HuH-7 (cell line): ENCODE results near the gene CAPN9.

Source experiments
- DNase-seq: peaks from one replicate; pipeline ENCODE4 v3.0.0; 2011; ENCODE audit warnings: low spot score

The CAPN9 gene

DNA sequence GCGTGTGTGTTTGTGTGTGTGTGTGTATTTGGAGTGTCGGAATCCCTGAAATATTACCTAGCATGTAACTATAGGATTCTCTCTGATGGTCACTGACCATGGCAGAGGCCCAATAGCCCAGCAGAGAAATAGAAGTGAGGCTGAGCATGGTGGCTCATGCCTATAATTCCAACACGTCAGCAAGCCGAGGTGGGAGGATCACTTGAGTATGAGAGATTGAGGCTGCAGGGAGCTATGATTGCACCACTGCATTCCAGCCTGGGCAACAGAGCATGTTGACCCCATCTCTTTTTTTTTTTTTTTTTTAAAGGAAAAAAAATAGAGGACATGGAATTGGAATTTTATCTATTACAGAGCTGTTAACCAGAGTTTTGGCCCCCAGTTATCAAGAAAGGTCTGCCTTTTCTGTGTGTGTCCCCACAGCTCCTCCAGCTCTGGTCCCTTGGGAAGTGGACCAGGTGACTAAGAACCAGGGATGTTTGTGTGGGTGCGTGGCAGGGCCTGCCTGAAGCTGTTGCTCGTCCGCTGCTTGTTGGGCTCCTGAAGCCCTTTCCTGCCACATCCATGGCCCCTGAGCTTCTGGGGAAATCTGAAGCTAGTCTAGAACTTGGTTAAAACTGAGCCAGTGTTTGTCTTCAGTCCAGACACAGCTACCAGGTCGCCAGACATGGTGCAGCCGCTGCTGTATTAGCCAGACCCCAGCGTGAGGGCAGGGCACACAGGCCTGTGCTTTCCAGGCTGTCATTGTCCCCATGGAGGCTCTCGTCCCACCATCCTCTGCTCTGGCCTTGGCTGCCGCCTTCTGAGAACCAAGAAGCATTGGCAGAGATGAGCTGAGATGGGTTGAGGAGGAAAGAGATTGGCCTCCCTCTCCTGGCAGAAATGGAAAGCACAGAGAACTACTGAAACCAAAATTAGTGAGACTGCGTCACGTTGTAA lies 25.5 kb downstream of the CAPN9 start:
- DNase-seq, result peak; percentile 69

DNA sequence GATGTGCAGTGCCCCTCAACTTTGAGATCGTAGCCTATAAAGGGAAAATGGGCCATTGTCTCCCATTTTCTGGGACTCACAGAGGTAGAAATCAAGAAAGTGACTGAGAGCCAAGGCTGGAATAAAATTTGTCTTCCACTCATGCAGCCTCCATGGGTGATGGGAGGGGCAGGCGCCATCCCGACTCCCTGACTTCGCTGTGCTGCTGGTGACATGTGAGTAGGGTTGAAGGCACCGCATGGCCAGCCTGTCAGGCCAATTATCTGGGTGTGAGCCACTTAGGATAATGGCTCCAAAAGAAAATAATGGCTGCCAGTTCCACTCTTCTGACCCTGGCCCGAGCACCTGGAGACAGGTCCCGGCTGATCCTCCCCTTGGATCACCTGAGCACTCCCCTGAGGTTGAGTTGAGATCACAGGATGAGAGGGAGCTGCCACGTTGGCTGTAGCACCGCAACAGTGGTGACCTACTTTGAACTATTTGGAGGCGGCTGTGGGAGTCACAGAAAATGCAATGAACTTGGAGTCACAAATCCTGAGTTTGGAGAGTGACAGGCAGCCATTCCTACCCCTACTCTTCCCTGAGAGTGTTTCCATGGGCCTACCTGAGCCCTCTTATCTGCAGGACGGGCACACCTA lies 26.3 kb downstream of the CAPN9 start:
- DNase-seq, result no peak

DNA sequence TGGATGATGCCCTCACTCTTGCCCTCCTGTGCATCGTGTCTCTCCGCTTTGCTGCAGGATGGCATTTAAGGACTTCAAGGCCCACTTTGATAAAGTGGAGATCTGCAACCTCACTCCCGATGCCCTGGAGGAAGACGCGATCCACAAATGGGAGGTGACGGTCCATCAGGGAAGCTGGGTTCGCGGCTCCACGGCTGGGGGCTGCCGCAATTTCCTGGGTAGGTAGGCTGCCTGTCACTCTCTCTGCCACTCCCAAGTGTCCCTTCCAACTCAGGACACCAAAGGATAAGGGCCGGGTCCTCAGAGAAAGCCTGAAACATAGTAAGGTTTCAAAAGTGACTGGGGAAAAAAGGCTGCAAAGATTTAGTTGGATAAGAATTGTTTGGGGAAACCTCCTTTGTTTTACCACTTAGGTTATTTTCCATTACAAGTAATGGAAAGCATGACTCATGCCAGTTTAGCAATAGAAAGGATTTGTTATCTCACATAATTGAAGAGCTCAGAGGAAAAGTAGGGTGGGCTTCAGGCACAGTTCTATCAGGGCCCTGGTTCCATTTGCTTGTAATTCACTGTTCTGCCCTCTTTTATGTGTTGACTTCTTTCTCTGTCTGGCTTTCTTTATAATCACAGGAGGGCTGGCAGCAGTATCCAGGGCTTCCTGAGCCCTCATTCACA lies 31.9 kb downstream of the CAPN9 start:
- no peak for DNase-seq

DNA sequence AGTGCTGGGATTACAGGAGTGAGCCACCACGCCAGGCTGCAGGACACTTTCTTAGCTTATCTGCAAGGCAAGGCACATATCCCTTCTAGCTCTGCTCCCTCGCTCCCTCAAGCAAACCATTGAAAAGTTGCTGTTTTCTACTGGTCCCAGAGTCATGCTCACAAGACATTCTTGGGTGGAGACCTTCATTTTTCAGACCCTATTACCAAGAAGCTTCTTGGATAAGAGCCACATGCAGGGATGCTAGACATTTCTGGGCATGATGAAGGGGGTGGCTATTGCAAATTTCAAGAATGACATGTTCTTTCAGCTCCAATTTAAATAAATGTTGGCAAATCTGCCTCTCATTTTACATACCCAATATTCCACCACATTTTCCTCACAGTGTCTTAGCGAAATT lies 33.9 kb downstream of the CAPN9 start:
- DNase-seq, result no peak

DNA sequence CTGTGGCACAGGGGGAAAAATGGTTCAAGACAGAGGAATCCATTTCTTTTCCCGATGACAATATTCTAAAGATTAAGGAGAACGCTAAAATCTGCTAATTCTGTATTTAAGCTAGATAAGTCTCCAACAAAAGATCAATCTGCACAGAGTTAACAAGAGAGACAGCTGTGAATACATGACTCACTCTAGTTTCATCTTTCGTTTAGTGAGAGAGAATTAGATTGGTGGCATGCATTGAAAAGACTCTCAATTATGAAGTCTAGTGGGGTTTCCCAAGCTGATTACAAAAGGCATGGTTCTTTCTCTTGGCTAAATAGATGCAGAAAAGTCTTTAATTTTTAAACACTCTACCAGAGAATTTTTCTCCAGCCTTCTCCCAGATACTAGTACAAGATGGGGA lies 34.4 kb downstream of the CAPN9 start:
- no peak for DNase-seq

DNA sequence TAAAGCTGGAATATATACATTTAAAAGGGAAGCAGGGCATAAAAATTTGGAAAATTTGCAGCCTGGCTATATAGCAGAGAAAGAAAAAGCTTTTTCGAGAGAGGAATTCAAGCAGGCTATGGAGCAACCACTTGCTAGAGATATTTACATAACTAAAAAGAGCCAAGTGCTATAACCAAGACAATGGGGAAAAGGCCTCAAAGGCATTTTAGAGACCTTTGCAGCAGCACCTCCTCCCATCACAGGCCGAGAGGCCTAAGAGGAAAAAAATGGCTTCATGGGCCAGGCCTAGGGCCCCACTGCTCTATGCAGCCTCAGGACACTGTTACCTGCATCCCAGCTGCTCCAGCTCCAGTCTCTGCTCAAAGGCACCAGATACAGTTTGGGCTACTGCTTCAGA lies 37.0 kb downstream of the CAPN9 start:
- no peak for DNase-seq

DNA sequence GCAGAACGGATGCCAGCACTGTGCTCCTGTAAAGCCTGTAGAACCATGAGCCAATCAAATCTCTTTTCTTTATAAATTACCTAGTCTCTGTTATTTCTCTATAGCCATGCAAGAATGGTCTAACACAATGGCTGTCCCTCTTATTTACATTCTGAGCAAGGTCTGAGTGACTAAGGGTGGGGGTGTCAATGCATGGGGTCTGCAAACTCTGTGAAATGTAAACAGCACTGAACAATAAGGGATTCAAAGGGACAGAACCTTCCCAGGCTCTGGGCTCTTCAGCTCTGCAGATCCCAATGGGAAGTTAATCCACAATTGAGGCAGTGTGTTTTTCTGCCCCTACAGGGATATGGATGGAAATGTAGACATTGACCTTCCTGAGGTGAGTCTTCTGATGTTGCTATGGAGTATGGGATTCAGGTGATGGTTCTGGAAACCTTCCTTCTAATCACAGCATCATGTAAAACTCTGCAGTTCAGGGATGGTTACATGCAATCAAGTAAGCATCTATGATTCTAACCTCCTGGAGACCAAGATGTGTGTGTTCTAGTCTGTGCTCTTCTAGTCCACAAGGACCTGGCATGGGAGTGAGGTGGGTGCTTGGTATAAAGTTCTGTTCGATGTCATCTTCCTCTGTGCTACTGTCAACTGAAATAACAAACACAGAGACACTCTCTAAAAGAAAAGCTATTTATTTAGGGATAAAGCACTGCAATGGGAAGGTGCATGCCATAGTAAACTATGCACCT lies 38.6 kb downstream of the CAPN9 start:
- DNase-seq, result no peak

DNA sequence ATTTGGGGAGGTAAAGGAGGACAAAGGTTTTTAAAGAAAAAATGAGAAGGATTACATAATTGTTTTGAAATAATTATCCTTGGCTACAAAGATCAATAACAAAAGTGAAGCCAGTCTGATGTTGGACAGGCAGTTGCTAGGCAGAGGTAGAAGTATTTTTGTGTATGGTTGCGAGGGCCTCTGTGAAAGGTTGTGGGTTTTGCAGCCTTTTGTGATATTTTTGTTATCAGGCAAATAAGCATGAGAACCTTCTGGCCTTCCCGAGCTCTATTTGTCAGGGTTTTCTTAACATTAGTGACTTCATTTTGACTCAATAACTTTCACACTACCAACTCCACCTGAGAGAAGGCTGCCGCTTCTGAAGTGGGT lies 39.2 kb downstream of the CAPN9 start:
- no peak for DNase-seq

DNA sequence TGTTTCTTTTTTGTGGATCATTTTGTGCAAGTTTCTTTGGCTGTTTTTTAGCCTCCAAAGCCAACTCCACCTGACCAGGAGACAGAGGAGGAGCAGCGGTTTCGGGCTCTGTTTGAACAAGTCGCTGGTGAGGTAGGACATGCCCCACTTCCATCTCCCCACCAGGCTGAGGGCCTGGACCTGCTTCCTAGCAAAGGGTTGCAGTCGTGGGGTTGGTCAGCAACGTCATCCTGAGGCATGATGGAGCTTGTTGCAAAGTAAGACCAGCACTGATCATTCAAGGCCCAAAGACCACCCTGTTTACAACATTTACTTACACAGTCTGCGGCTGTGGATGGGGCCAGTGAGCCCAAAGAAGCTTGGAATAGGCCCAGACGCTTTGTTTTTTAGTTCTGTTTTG lies 40.3 kb downstream of the CAPN9 start:
- DNase-seq, result no peak

DNA sequence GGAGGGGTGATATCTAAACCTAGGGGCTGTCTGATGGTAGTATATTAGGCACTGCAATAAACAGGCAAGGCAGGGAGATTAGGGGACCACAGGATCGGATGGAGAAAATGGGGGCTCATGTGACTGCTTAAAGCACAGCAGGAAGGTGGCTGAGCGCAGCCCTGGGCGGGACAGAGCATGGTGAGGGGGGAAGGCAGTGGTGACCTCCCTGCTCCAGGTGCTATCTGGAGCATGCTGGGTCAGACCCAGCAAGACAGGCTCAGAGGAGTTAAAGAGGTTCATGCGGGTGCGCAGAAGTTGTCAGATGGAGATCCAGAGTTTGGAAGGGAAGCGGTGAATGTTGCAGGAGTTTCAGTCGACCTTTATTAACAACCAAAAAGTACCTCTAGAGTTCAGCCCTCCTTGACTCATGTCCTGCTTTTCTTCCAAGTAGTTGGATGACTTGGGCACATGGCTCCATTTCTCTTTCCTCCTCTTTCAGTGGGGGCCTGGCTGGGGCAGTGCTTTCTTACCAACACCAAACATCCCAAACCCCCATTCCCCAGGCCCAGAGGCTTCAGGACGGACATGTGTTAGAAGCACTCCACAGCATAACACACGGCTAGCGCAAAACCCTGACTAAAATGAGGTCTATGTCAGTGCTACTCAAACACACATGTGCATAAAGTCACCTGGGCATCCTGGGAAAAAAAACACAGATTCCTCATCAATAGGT lies 41.5 kb downstream of the CAPN9 start:
- DNase-seq, result no peak

DNA sequence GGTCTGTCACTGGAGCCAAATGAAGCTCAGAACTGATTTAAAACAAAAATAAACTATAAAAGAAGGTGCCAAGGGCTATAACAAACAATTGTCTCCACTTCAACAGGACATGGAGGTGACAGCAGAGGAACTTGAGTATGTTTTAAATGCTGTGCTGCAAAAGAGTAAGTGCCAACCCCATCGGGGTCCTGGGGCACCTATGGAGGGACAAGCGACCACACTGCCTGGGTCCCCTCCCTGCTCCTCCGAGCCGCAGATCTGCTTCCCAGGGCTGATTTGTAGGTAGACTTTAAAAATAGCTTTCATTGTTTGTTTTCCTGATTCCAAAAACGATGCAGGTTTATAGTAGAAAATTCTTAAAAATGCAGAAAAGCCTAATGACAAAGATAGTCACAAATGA lies 42.8 kb downstream of the CAPN9 start:
- DNase-seq, result no peak

DNA sequence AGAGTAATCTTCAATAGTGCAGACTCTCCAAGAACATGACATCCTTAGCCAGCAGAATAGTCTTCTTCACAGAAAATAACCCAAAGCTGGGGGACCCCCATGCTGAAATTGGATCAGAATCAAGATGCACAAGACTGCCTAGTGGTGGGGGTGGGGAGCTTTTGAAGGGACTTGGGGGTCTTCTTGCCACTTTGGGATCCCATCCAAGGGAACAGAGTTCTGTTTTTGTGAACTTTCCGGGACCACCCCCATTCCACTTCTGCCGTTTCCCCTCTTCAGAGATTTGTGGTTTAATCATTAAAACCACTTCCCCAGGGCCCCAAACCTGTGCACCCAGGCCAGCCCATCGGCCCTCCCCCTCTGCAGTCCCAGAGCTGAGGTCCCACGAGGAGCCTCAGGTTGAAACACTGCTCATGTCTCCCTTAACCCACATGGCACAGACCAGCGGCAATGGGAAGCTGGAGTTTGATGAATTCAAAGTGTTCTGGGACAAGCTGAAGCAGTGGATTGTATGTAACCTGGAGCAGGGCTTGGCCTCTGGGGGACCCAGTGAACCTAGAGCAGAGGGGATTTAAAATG lies 44.9 kb downstream of the CAPN9 start:
- no peak for DNase-seq

DNA sequence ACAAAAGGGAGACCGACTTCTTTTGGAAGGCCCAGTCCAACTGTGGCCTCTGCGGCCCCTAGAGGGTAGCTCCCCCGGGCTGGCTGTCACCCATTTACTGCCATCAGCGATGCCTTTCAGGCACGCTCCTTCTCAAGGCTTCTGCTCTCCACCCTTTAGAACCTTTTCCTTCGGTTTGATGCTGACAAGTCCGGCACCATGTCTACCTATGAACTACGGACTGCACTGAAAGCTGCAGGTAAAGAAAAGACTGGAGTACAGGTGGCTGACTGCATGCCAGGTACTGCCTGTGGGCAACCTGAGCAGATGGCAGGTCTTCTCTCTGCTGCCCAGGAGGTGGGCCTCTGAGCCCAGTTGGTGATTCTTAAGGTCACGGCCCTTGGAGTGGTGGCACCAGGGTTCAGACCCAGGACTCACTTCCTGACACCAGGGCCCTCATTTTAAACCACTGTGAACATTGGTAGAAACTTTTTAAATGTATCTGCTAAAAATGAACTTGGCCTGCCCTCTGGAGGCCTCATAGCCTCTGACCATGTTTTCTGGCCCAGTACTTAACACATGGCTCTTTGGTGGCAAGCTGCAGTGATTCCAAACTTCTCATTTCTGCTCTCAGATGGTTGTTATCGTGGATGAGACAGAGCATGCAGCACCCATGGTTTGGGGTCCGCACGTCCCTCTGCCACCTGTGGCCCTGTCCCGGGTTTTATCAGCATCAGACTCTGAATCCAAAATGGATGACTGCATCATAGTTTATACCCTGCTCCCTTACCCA lies 45.7 kb downstream of the CAPN9 start:
- DNase-seq, result peak; percentile 26

DNA sequence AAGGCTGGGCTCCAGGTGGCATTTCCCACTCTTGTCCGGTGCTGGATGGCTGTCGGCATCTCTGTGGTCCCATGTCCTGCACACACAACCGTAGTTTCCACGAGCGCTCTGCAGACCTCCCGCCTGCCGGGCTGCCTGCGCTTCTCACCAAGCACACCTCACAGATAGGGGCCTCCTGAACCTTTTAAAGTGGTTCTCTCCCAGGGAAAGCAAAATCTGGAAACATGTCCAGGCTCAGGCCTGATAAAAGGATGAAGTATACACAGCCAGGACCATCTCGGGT lies 46.2 kb downstream of the CAPN9 start:
- no peak for DNase-seq

DNA sequence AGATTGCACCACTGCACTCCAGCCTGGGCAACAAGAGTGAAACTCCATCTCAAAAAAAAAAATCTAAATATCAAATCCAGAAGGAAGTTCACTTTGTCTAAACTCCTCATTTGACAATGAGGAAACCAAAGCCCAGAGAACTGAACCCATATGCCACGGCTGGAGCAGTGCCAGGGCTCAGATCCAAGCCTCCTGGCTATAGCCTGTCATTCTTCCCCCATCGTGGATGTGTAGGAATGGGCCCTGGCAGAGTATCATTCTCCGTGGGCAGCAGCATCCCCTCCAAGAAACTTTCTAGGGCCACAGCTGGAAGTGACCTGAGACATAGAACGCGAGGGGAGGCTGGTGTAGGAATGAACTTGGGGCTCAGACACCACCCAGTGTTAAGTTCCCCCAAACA lies 47.2 kb downstream of the CAPN9 start:
- no peak for DNase-seq

DNA sequence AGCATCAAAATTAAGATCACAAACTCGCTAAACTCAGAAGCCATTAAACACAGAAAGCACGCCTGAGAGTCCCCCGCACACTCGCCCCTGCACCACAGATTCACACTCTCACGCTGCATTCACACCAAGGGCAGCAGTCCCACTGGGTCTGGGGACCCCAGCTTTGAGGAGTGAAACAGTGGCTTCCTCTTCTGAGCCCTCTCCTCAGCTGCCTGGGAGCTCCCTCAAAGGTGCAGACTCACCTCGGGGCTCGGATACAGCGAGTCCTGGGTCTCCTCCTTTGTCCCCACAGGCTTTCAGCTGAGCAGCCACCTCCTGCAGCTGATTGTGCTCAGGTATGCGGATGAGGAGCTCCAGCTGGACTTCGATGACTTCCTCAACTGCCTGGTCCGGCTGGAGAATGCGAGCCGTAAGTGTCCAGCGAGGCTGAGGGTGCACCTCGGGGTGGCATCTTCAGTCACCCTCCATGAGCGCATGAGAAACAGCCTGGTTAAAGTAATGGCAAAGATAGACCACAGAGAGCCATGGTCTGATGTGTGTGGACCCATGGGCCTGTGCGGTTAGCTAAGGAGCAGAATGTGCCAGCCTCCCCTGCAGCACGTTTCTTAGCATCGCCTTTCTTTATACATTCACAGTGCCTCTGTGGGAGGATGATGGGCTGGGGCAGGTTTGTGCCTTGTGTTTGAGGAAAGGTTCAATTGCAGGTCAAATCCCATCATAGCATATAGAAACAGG lies 47.9 kb downstream of the CAPN9 start:
- DNase-seq, result no peak

DNA sequence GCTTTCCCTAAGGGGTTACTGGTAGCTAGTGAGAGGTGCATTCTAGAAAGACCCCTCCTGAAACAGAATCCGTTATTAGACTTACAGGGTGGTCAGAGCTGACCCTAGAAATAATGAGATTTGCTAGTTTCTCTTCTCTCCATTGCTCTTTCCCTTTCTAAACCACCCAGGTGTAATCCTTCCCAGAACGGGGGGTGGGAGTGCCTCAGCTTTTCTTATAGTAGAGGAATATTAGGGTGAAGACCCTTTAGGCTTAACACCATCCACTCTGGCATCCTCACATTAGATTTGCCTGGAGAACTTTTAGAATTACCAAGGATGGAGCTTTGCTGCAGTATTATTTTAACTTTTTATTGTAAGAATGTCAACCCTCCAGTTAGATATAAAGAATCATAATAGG lies 49.4 kb downstream of the CAPN9 start:
- no peak for DNase-seq

DNA sequence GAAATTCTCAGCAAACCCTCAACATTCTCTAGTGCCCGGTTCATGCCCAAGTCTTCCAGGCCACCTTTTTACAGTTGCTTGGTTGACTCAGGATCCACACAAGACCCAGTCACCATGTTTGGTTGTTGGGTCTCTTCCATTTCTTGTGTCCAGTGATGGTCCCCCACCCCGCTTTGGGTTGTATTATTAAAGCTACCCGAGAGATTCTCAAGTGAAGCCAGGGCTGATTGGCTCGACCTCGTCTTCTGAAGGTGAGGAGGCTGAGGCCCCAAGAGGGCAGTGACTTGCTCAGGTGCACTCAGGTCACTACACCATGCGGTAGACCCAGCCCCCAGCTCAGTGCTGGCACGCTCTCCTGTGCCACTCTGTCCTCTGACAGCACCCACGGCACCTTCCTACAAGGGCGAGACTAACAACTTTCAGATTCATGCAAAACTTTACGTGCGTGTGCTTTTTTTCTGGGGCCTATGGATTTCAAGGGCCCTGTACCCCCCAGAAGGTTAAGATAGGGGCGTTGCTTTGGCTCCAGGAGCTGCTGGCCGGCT lies 50.3 kb downstream of the CAPN9 start:
- no peak for DNase-seq

DNA sequence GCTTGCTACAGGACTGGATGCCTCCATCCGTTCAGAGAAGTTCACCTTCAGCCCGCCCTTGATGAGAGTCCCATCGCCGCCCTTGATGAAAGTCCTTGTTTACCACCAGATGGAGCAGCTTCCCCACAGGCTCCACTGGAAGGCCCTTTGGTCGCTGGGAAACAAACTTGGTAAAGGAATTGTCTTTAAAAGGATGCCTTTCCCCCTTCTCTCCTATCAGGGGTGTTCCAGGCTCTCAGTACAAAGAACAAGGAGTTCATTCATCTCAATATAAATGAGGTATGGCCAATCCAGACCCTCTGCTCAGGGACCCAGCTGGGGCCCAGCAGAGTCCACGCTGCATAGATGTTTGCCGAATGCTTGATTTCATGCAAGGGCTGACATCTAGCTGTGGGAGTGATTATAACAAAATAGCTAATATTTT lies 50.8 kb downstream of the CAPN9 start:
- DNase-seq, result peak; percentile 71

DNA sequence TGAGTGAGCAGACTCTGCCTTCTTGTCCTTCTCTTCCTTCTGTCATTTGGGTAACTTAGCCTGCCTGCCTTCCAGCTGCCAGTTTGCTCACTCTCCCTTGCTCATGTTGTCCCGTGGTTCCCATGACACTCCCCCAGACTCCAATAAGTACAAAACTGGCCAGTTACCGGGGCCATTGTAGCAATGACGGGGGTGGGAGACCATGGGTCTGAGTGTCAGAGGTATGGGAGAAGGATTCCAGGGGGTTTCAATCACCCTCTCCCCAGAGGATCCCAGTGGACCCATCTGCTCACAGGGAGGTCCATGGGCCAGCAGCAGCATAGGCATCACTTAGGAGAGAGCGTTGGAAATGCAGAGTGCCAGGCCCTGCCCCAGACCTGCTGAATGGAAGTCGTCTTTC lies 51.3 kb downstream of the CAPN9 start:
- no peak for DNase-seq
